Keratinocyte (primary cell): Measurements from ENCODE around the gene SAMM50.

Experiments used
- EZH2 ChIP-seq: IDR thresholded peaks from one replicate; pipeline ENCODE4 v1.6.1; 2012; ENCODE audit warnings: inconsistent platforms, mild to moderate bottlenecking, low read length, moderate library complexity
- TF ChIP-seq, protein P1 (sequence below), 3 experiments: IDR thresholded peaks in 1 of 3; conservative IDR thresholded peaks in 1 of 3; optimal IDR thresholded peaks in 1 of 3; 2 replicates in 2 of 3; 3 replicates in 1 of 3; pipeline versions ENCODE3 to v1.5.1; 2011; ENCODE audit warnings: low read length in 3 of 3, mild to moderate bottlenecking in 3 of 3, moderate library complexity in 2 of 3, control low read depth in 1 of 3, inconsistent platforms in 1 of 3; ENCODE audit not compliant: insufficient read depth in 2 of 3; ENCODE audit errors: extremely low read depth in 1 of 3

DNA sequence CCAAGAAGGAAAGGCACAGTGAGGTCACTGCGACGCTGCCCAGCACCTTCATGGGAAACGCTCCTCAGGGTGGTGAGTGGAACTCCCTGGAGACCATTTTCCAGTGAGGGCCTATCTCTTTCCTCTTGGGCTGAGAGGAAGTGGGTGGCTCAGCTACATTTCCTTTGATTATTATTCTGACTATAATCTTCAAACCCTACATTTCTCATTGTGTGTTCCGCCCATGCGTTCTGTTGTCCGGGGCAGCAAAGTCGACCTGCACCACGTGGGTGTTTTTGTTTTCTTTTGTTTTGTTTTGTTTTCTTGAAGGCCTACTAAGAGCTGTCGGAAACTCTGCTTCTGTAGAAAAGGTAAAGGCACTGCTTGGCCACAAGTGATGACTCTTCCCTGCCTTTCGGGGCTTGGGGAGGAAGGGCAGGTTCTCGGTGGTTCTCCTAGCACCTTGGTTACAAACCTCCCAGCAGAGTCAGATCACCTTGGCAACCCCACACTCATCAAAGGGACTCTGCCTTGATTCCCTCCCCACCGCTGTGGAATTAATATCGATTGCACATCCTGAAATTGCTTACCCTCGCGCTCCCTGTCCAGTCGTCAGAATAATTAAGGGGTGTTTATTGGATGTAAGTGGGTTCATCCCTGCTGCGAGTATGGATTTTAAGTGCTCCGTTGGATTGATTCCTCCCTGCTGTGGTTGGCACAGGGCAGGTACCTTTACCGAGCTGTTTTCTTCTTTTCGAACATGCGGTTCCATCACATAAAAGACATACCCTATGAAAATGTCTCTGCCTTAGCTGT is 76.1 kb downstream of the SAMM50 start:
- TF ChIP-seq, protein P1, sequence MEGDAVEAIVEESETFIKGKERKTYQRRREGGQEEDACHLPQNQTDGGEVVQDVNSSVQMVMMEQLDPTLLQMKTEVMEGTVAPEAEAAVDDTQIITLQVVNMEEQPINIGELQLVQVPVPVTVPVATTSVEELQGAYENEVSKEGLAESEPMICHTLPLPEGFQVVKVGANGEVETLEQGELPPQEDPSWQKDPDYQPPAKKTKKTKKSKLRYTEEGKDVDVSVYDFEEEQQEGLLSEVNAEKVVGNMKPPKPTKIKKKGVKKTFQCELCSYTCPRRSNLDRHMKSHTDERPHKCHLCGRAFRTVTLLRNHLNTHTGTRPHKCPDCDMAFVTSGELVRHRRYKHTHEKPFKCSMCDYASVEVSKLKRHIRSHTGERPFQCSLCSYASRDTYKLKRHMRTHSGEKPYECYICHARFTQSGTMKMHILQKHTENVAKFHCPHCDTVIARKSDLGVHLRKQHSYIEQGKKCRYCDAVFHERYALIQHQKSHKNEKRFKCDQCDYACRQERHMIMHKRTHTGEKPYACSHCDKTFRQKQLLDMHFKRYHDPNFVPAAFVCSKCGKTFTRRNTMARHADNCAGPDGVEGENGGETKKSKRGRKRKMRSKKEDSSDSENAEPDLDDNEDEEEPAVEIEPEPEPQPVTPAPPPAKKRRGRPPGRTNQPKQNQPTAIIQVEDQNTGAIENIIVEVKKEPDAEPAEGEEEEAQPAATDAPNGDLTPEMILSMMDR (optimal IDR thresholded peaks at IDR 0.05 in 1 of 3, IDR thresholded peaks at IDR 0.05 in 1 of 3, conservative IDR thresholded peaks at IDR 0.05 in 1 of 3; ENCODE audit: extremely low read depth in 1 of 3, insufficient read depth in 2 of 3, low read length in 3 of 3): no peak
- TF ChIP-seq EZH2: no peak
